ENCODE data around the gene NAIF1. TPM values are rescaled to one million over a fixed set of nuclear protein-coding genes. Genes with fewer than 3 reads are reported as not detected.
"Not testable (repeated sequence)": the region's sequence is repeated elsewhere in the genome, so short reads cannot be mapped to it uniquely, and the experiment has no call there.

The NAIF1 gene
- total RNA-seq, 1 donor from 2014 or later, result 11.8 TPM

GRCh38 chr9:128113526-128114325 is 46.6 kb upstream of the NAIF1 start:
- DNase-seq (peak; percentile 63), ATAC-seq (no peak)
- intact Hi-C loops (cut with DNase I), result loop anchor here (10.0 kb wide), 1 partner anchor 169 kb away; no protein-coding TSS in a partner anchor
- no peak overlapping the region for H3K27ac ChIP-seq
- no peak for TF ChIP-seq CTCF (IDR thresholded peaks at IDR 0.05)
- H3K9me3 ChIP-seq, result no peaks in the 10 kb centered on the region
- H3K27me3 ChIP-seq, result no peaks in the 10 kb centered on the region
- peaks cover 11% of the 10 kb centered on the region for H3K4me1 ChIP-seq
- no peak overlapping the region for H3K4me3 ChIP-seq
- H3K36me3 ChIP-seq, result peaks cover 6% of the 10 kb centered on the region

DNA sequence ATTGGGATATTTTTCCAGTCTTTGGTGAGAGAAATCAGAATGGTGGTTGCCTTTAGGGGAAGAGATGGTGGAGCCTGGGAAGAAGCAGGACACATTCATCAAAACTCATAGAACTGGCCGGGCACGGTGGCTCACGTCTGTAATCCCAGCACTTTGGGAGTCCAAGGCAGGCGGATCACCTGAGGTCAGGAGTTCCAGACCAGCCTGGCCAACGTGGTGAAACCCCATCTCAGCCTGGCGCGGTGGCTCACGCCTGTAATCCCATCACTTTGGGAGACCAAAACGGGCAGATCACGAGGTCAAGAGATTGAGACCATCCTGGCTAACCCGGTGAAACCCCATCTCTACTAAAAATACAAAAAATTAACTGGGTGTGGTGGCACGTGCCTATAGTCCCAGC is 44.6 kb upstream of the NAIF1 start:
- not testable (repeated sequence) for H3K4me3 ChIP-seq, ATAC-seq, H3K9me3 ChIP-seq, H3K27ac ChIP-seq, H3K4me1 ChIP-seq, H3K27me3 ChIP-seq
- peak; percentile 44 for DNase-seq
- H3K36me3 ChIP-seq, result peaks cover 26% of the 10 kb centered on the region
- intact Hi-C loops (cut with DNase I), result loop anchor here (10.0 kb wide), 1 partner anchor 167 kb away; no protein-coding TSS in a partner anchor

DNA sequence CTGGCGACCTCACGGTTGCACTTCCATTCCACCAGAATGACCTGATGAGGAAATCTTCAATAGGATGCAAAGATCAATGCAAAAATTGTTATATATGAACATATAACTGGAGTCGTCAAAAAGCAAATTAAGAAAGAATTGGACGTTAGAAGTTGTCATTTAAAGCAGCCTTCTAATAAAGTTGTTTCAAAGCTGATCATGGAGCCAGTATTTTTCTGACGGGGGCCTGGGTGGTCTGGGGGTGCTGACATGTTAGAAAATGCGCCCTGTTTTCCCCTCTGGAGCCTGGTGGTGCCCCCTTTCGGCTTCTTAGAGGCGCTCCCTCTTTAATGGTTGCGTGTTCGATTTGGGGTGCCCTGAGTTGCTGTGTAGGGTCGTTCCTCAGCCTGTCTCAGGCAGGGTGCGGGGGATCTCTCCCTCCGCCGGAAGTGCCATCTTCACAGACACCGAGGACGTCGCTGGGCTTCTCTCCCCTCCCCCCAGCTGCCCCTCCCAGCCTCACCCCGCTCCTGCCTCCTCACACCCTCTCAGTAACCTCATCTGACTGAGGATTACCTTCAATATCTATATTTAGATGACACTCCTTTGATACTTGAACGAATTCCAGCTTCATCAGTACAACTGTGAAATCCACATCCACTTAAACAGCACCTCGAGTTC is 42.1 kb upstream of the NAIF1 start:
- H3K4me1 ChIP-seq, result no peaks in the 10 kb centered on the region
- no peak overlapping the region for H3K4me3 ChIP-seq
- no peak for TF ChIP-seq CTCF (IDR thresholded peaks at IDR 0.05)
- no peaks in the 10 kb centered on the region for H3K9me3 ChIP-seq
- intact Hi-C loops (cut with DNase I), result no loop called here
- ATAC-seq, result no peak
- peak; percentile 35 for DNase-seq
- no peak overlapping the region for H3K27ac ChIP-seq
- no peaks in the 10 kb centered on the region for H3K27me3 ChIP-seq
- H3K36me3 ChIP-seq, result peaks cover 50% of the 10 kb centered on the region

DNA sequence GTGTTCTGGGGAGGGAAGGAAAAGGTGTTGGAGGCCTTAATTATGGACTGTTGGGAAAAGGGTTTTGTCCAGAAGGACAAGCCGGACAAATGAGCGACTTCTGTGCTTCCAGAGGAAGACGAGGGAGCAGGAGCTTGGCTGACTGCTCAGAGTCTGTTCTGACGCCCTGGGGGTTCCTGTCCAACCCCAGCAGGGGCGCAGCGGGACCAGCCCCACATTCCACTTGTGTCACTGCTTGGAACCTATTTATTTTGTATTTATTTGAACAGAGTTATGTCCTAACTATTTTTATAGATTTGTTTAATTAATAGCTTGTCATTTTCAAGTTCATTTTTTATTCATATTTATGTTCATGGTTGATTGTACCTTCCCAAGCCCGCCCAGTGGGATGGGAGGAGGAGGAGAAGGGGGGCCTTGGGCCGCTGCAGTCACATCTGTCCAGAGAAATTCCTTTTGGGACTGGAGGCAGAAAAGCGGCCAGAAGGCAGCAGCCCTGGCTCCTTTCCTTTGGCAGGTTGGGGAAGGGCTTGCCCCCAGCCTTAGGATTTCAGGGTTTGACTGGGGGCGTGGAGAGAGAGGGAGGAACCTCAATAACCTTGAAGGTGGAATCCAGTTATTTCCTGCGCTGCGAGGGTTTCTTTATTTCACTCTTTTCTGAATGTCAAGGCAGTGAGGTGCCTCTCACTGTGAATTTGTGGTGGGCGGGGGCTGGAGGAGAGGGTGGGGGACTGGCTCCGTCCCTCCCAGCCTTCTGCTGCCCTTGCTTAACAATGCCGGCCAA is 41.3 kb upstream of the NAIF1 start:
- no peak overlapping the region for H3K27ac ChIP-seq
- H3K4me3 ChIP-seq, result no peak overlapping the region
- DNase-seq (no peak), ATAC-seq (no peak)
- H3K36me3 ChIP-seq, result peaks cover 57% of the 10 kb centered on the region
- intact Hi-C loops (cut with DNase I), result no loop called here
- peaks cover 6% of the 10 kb centered on the region for H3K4me1 ChIP-seq
- H3K9me3 ChIP-seq, result no peaks in the 10 kb centered on the region
- no peaks in the 10 kb centered on the region for H3K27me3 ChIP-seq
- TF ChIP-seq CTCF (IDR thresholded peaks at IDR 0.05), result no peak

- TF ChIP-seq CTCF (IDR thresholded peaks at IDR 0.05), result no peak
- H3K27ac ChIP-seq, result no peak overlapping the region
- DNase-seq (no peak), ATAC-seq (no peak)
- H3K36me3 ChIP-seq, result peaks cover 65% of the 10 kb centered on the region
- no peaks in the 10 kb centered on the region for H3K9me3 ChIP-seq
- peaks cover 11% of the 10 kb centered on the region for H3K4me1 ChIP-seq
- H3K4me3 ChIP-seq, result no peak overlapping the region
- no peaks in the 10 kb centered on the region for H3K27me3 ChIP-seq
- intact Hi-C loops (cut with DNase I), result no loop called here
Observed at GRCh38 chr9:128107468-128108268, 40.5 kb upstream of the NAIF1 start.

Data from upper lobe of right lung (tissue), 1 donor.